ENCODE measurements around the gene PIK3C2B.

DNA sequence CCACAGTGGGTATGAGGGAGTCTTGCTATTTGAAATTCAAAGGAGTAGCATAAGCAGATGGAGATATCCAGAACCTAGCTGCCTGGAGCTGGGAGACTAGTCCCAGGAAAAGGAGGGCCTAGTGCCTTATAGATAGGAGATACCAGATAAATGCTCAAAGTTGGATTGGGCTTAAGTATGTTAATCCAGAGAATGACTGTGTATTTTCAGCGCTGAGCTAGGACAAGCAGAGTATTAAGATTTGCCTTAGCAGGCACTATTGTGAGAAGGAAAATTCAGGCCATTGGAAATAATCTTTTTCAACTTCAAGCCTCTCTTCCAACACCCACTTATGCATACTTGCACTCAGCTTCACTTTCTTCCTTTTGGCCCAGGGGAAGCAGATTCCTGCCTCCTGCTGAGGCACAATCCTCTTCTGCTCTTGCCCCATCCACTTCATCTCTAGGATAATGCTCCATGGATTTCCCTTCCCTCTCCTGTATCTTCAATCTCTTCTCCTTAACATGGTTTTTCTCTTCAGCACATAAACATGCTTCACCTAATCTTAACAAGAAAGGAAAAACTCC, 21.1 kb downstream of the PIK3C2B start:
- TF ChIP-seq, protein P1, sequence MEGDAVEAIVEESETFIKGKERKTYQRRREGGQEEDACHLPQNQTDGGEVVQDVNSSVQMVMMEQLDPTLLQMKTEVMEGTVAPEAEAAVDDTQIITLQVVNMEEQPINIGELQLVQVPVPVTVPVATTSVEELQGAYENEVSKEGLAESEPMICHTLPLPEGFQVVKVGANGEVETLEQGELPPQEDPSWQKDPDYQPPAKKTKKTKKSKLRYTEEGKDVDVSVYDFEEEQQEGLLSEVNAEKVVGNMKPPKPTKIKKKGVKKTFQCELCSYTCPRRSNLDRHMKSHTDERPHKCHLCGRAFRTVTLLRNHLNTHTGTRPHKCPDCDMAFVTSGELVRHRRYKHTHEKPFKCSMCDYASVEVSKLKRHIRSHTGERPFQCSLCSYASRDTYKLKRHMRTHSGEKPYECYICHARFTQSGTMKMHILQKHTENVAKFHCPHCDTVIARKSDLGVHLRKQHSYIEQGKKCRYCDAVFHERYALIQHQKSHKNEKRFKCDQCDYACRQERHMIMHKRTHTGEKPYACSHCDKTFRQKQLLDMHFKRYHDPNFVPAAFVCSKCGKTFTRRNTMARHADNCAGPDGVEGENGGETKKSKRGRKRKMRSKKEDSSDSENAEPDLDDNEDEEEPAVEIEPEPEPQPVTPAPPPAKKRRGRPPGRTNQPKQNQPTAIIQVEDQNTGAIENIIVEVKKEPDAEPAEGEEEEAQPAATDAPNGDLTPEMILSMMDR (IDR thresholded peaks at IDR 0.05): no peak
- TF ChIP-seq POLR2A (IDR thresholded peaks at IDR 0.05): no peak
